SK-N-SH (cell line): Measurements from ENCODE around the gene MED12. TPM values are rescaled to one million over a fixed set of nuclear protein-coding genes. Genes with fewer than 3 reads are reported as not detected.

Experiments used
- CTCF ChIA-PET: fragments of 300-600, 350-600 bp; formaldehyde crosslinking; extraction: SDS; loops from one replicate; lab custom pipeline; 2021; lab: Yijun Ruan, JAX
- POLR2A ChIA-PET: fragments of 350-600 bp; sonication (Branson Sonifier 250); formaldehyde crosslinking; extraction: SDS; loops from one replicate; lab custom pipeline; 2020; ENCODE audit warnings: antibody characterized with exemption, inconsistent platforms; lab: Yijun Ruan, JAX
- DNase-seq: peaks from one replicate; pipeline ENCODE4 v3.0.0; 2012
- H2AFZ ChIP-seq: fragments of 200-600 bp; sonication (generic); 2 replicates; pipeline ENCODE4 v1.8.1; 2016; ENCODE audit warnings: antibody characterized with exemption, mild to moderate bottlenecking, low read depth
- H3F3A ChIP-seq: fragments of 200-600 bp; sonication (generic); replicated peaks from 2 replicates; pipeline ENCODE3; 2016; ENCODE audit warnings: antibody characterized with exemption, mild to moderate bottlenecking; ENCODE audit not compliant: insufficient read depth
- H3K27ac ChIP-seq, 2 experiments: fragments of 200-500 bp in 1 of 2; fragments of 200-600 bp in 1 of 2; sonication (Bioruptor generic) in 1 of 2; sonication (generic), shearing (Covaris generic) in 1 of 2; 2 replicates each; pipeline versions ENCODE4 v1.5.1 to v1.6.1; 2014 to 2016; ENCODE audit warnings: low read depth in 2 of 2, inconsistent platforms in 1 of 2, low read length in 1 of 2, mild to moderate bottlenecking in 1 of 2, mixed read lengths in 1 of 2
- H3K27me3 ChIP-seq: fragments of 200-600 bp; sonication (generic), shearing (Covaris generic); 2 replicates; pipeline ENCODE4 v1.6.1; 2016; ENCODE audit warnings: mixed run types; ENCODE audit not compliant: insufficient read depth
- H3K36me3 ChIP-seq, 2 experiments: fragments of 200-500 bp in 1 of 2; fragments of 200-600 bp in 1 of 2; sonication (Bioruptor generic) in 1 of 2; sonication (generic) in 1 of 2; replicated peaks in 1 of 2; 2 replicates each; pipeline versions ENCODE3 to v1.5.1; 2014 to 2016; ENCODE audit warnings: low read length in 1 of 2, mild to moderate bottlenecking in 1 of 2; ENCODE audit not compliant: insufficient read depth in 2 of 2, control insufficient read depth in 1 of 2
- H3K4me1 ChIP-seq, 2 experiments: fragments of 200-500 bp in 1 of 2; fragments of 200-600 bp in 1 of 2; sonication (Bioruptor generic) in 1 of 2; sonication (generic), shearing (Covaris generic) in 1 of 2; 2 replicates each; pipeline versions ENCODE4 v1.5.1 to v1.6.1; 2014 to 2016; ENCODE audit warnings: low read depth in 1 of 2, low read length in 1 of 2, mixed run types in 1 of 2; ENCODE audit not compliant: insufficient read depth in 2 of 2, control insufficient read depth in 1 of 2
- H3K4me2 ChIP-seq: fragments of 200-600 bp; sonication (generic), shearing (Covaris generic); 2 replicates; pipeline ENCODE4 v1.6.1; 2017; ENCODE audit warnings: mixed run types
- H3K4me3 ChIP-seq, 2 experiments: fragments of 200-500 bp in 1 of 2; fragments of 200-600 bp in 1 of 2; sonication (Bioruptor generic) in 1 of 2; sonication (generic), shearing (Covaris generic) in 1 of 2; 2 replicates each; pipeline versions ENCODE4 v1.5.1 to v1.8.1; 2014 to 2016; ENCODE audit warnings: low read depth in 2 of 2, inconsistent platforms in 1 of 2, low read length in 1 of 2, mild to moderate bottlenecking in 1 of 2, mixed read lengths in 1 of 2, moderate library complexity in 1 of 2
- H3K79me2 ChIP-seq: fragments of 200-600 bp; sonication (generic); 2 replicates; pipeline ENCODE4 v1.8.1; 2017; ENCODE audit warnings: mild to moderate bottlenecking; ENCODE audit not compliant: insufficient read depth
- H3K9ac ChIP-seq: fragments of 200-600 bp; sonication (generic); 2 replicates; pipeline ENCODE4 v1.6.1; 2017; ENCODE audit warnings: mixed run types
- H3K9me2 ChIP-seq: fragments of 200-600 bp; sonication (generic); 2 replicates; pipeline ENCODE4 v1.6.1; 2017; ENCODE audit warnings: mixed run types
- H3K9me3 ChIP-seq: fragments of 200-600 bp; sonication (generic); 2 replicates; pipeline ENCODE4 v1.6.1; 2017; ENCODE audit warnings: mixed run types, mild to moderate bottlenecking, moderate library complexity
- H4K20me1 ChIP-seq: fragments of 200-600 bp; sonication (generic); 2 replicates; pipeline ENCODE4 v1.6.1; 2017; ENCODE audit warnings: mild to moderate bottlenecking, mixed run types; ENCODE audit not compliant: insufficient read depth
- CHD2 ChIP-seq: fragments of 150-350 bp; IDR thresholded peaks from 2 replicates; pipeline ENCODE4 v1.6.1; 2018; ENCODE audit warnings: low read length; ENCODE audit not compliant: partially characterized antibody
- ELF1 ChIP-seq: IDR thresholded peaks from 2 replicates; pipeline ENCODE4 v1.4.0; 2012
- FOSL2 ChIP-seq: IDR thresholded peaks from 2 replicates; pipeline ENCODE4 v1.4.0; 2012; ENCODE audit warnings: low read depth, mild to moderate bottlenecking, moderate library complexity, borderline replicate concordance
- FOXM1 ChIP-seq: IDR thresholded peaks from 2 replicates; pipeline ENCODE4 v1.4.0; 2012; ENCODE audit warnings: low read depth, mild to moderate bottlenecking
- MEF2A ChIP-seq: IDR thresholded peaks from 2 replicates; pipeline ENCODE4 v1.4.0; 2012; ENCODE audit warnings: low read depth, borderline replicate concordance
- MXI1 ChIP-seq: IDR thresholded peaks from 2 replicates; pipeline ENCODE4 v1.6.1; 2012; ENCODE audit warnings: mild to moderate bottlenecking, low read depth, low read length, improper control_type of control experiment
- NFIC ChIP-seq: IDR thresholded peaks from 2 replicates; pipeline ENCODE4 v1.4.0; 2012; ENCODE audit warnings: borderline replicate concordance
- POLR2AphosphoS5 ChIP-seq: IDR thresholded peaks from 2 replicates; pipeline ENCODE4 v1.6.1; 2012; ENCODE audit warnings: low read depth, low read length
- RAD21 ChIP-seq: IDR thresholded peaks from 2 replicates; pipeline ENCODE4 v1.6.1; 2012; ENCODE audit warnings: mild to moderate bottlenecking, low read length
- RCOR1 ChIP-seq: fragments of 150-350 bp; IDR thresholded peaks from 2 replicates; pipeline ENCODE4 v1.6.1; 2017; ENCODE audit warnings: antibody characterized with exemption, low read length
- RXRA ChIP-seq: IDR thresholded peaks from 2 replicates; pipeline ENCODE4 v1.4.0; 2012; ENCODE audit warnings: low read depth, mild to moderate bottlenecking, borderline replicate concordance
- SIN3A ChIP-seq: IDR thresholded peaks from 2 replicates; pipeline ENCODE4 v1.6.1; 2012; ENCODE audit warnings: low read depth, mild to moderate bottlenecking, low read length, moderate library complexity, borderline replicate concordance
- SMC3 ChIP-seq: IDR thresholded peaks from 2 replicates; pipeline ENCODE4 v1.6.1; 2012; ENCODE audit warnings: low read depth, low read length, improper control_type of control experiment
- TCF12 ChIP-seq: IDR thresholded peaks from 2 replicates; pipeline ENCODE4 v1.4.0; 2012
- YY1 ChIP-seq: IDR thresholded peaks from 2 replicates; pipeline ENCODE4 v1.4.0; 2012; ENCODE audit warnings: low read depth, mild to moderate bottlenecking
- WGBS: methylation state at CpG from one replicate; pipeline ENCODE4 v1.1.6; 2017; ENCODE audit warnings: low lambda C conversion rate; 5-methylcytosine and 5-hydroxymethylcytosine counted together
- polyA plus RNA-seq, 3 experiments: library from polyadenylated mRNA; depleted of rRNA; stranded (reverse); fragments of >200 nt; gene quantifications; 2 replicates each; pipeline ENCODE4 v1.2.3, GENCODE V29; 2012
- TF ChIP-seq, protein P1 (sequence below): IDR thresholded peaks from 2 replicates; pipeline ENCODE4 v1.4.0; 2012; ENCODE audit warnings: low read depth, borderline replicate concordance
- TF ChIP-seq, protein P2 (sequence below): fragments of 150-350 bp; IDR thresholded peaks from 2 replicates; pipeline ENCODE4 v1.6.1; 2017; ENCODE audit warnings: antibody characterized with exemption, low read length, low read depth, borderline replicate concordance
- TF ChIP-seq, protein P3 (sequence below): IDR thresholded peaks from 2 replicates; pipeline ENCODE4 v1.4.0; 2012; ENCODE audit warnings: low read depth, borderline replicate concordance
- TF ChIP-seq, protein P4 (sequence below): IDR thresholded peaks from 2 replicates; pipeline ENCODE4; 2012
- TF ChIP-seq, protein P5 (sequence below): fragments of 200-600 bp; sonication (generic); IDR thresholded peaks from 2 replicates; pipeline ENCODE4 v1.6.1; 2017; ENCODE audit warnings: antibody characterized with exemption, mild to moderate bottlenecking, moderate library complexity

MED12 gene
- polyA plus RNA-seq, 1 of the 3 experiments (the other 2 are of a cell fraction): 18.5 TPM

DNA sequence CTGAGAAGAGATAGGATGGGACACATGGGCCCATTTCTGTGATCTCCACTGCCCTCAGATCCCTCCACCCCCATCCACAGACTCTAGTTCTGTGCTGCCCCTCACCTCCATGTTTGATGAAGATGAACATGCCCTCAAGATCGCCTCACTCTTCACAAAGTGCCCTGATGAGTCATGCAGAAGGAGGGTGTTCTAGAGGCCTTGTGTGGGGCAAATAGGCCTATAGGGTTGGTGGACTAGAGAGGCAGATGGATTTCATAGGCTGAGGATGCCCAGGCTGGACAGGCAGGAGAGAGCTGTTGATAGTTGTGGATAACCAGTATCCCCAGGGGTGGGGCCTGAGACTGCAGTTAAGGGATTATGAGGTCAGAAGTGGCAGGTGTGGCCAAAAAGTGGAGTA is 12.0 kb upstream of the MED12 start, which contains the start of gene CXorf65:
TSS of gene CXorf65 (minus strand) at position 314 of the 400 bp plus-strand sequence. CDS start at position 130, 184 bp downstream.
- no peaks in the 10 kb centered on the region for H4K20me1 ChIP-seq
- no peaks in the 10 kb centered on the region for H3K79me2 ChIP-seq
- WGBS: 33% methylated on average over 1 of the region's 1 CpG
- no peak within 1 kb of the TSS for H3K27ac ChIP-seq
- H3F3A ChIP-seq: no peaks in the 10 kb centered on the region
- H3K27me3 ChIP-seq: no peaks in the 10 kb centered on the region; the same call in 1 of the 2 replicates
- no peak for TF ChIP-seq FOSL2
- TF ChIP-seq MEF2A: no peak
- TF ChIP-seq YY1: no peak
- TF ChIP-seq, protein P1, sequence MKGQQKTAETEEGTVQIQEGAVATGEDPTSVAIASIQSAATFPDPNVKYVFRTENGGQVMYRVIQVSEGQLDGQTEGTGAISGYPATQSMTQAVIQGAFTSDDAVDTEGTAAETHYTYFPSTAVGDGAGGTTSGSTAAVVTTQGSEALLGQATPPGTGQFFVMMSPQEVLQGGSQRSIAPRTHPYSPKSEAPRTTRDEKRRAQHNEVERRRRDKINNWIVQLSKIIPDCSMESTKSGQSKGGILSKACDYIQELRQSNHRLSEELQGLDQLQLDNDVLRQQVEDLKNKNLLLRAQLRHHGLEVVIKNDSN: no peak
- TF ChIP-seq, protein P2, sequence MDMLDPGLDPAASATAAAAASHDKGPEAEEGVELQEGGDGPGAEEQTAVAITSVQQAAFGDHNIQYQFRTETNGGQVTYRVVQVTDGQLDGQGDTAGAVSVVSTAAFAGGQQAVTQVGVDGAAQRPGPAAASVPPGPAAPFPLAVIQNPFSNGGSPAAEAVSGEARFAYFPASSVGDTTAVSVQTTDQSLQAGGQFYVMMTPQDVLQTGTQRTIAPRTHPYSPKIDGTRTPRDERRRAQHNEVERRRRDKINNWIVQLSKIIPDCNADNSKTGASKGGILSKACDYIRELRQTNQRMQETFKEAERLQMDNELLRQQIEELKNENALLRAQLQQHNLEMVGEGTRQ: no peak
- TF ChIP-seq RCOR1: no peak
- TF ChIP-seq RAD21: no peak
- TF ChIP-seq POLR2AphosphoS5: no peak
- no peak for TF ChIP-seq SMC3
- TF ChIP-seq, protein P3, sequence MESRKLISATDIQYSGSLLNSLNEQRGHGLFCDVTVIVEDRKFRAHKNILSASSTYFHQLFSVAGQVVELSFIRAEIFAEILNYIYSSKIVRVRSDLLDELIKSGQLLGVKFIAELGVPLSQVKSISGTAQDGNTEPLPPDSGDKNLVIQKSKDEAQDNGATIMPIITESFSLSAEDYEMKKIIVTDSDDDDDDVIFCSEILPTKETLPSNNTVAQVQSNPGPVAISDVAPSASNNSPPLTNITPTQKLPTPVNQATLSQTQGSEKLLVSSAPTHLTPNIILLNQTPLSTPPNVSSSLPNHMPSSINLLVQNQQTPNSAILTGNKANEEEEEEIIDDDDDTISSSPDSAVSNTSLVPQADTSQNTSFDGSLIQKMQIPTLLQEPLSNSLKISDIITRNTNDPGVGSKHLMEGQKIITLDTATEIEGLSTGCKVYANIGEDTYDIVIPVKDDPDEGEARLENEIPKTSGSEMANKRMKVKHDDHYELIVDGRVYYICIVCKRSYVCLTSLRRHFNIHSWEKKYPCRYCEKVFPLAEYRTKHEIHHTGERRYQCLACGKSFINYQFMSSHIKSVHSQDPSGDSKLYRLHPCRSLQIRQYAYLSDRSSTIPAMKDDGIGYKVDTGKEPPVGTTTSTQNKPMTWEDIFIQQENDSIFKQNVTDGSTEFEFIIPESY: no peak
- TF ChIP-seq FOXM1: no peak
- TF ChIP-seq SIN3A: no peak
- TF ChIP-seq, protein P4, sequence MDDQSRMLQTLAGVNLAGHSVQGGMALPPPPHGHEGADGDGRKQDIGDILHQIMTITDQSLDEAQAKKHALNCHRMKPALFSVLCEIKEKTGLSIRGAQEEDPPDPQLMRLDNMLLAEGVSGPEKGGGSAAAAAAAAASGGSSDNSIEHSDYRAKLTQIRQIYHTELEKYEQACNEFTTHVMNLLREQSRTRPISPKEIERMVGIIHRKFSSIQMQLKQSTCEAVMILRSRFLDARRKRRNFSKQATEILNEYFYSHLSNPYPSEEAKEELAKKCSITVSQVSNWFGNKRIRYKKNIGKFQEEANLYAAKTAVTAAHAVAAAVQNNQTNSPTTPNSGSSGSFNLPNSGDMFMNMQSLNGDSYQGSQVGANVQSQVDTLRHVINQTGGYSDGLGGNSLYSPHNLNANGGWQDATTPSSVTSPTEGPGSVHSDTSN: no peak
- no peaks in the 10 kb centered on the region for H3K36me3 ChIP-seq
- ChIA-PET CTCF (interaction anchor here (0.8 kb wide), 1 partner anchor 23 kb away, joined by 3 read pairs; no protein-coding TSS in a partner anchor), POLR2A (no interaction called here)
- H3K4me2 ChIP-seq: no peak within 1 kb of the TSS
- no peak within 1 kb of the TSS for H3K9ac ChIP-seq
- no peaks in the 10 kb centered on the region for H3K9me2 ChIP-seq
- no peaks in the 10 kb centered on the region for H3K9me3 ChIP-seq
- H2AFZ ChIP-seq: no peak within 1 kb of the TSS
- no peak for DNase-seq
- H3K4me3 ChIP-seq: no peak within 1 kb of the TSS
- peaks cover 0 to 31% of the 10 kb centered on the region in 2 experiments; a peak in 1 of 4 replicates for H3K4me1 ChIP-seq

DNA sequence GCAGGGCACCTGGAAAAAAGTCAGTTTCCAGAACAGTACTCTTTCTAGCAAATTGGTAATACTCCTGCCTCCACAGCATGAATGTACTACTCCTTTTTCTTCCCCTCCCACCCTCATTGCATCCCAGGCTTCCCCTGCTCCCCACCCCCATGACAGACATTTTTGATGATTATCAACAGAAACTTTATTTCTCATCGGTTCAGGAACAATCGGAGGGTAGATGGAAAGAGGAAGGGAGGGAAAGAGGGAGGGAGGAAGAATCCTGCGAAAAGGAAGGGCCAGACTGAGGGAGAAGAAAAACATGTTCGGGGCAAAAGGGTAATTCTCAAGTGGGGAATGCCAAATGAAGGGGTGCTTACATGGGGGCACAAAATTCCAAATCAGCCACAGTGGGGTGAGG is 11.2 kb upstream of the MED12 start:
- 40% methylated on average over 4 of the region's 4 CpGs for WGBS
- Histone ChIP-seq H3K4me1 (peaks cover 0 to 24% of the 10 kb centered on the region in 2 experiments; a peak in 1 of 4 replicates), H3K79me2 (no peaks in the 10 kb centered on the region), H3F3A (no peaks in the 10 kb centered on the region), H4K20me1 (no peaks in the 10 kb centered on the region), H3K4me2 (no peak overlapping the region), H2AFZ (no peak overlapping the region)
- POLR2A ChIA-PET: no interaction called here
- TF ChIP-seq POLR2AphosphoS5 (no peak), CHD2 (no peak), RXRA (no peak), FOSL2 (no peak), ELF1 (no peak), TCF12 (no peak), NFIC (no peak), MXI1 (no peak)
- TF ChIP-seq, protein P2: no peak
- TF ChIP-seq, protein P5, sequence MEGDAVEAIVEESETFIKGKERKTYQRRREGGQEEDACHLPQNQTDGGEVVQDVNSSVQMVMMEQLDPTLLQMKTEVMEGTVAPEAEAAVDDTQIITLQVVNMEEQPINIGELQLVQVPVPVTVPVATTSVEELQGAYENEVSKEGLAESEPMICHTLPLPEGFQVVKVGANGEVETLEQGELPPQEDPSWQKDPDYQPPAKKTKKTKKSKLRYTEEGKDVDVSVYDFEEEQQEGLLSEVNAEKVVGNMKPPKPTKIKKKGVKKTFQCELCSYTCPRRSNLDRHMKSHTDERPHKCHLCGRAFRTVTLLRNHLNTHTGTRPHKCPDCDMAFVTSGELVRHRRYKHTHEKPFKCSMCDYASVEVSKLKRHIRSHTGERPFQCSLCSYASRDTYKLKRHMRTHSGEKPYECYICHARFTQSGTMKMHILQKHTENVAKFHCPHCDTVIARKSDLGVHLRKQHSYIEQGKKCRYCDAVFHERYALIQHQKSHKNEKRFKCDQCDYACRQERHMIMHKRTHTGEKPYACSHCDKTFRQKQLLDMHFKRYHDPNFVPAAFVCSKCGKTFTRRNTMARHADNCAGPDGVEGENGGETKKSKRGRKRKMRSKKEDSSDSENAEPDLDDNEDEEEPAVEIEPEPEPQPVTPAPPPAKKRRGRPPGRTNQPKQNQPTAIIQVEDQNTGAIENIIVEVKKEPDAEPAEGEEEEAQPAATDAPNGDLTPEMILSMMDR: no peak
- TF ChIP-seq, all 33 proteins: peak for 0
- no peak overlapping the region for H3K27ac ChIP-seq
- H3K27me3 ChIP-seq: no peaks in the 10 kb centered on the region; the same call in 1 of the 2 replicates
- H3K4me3 ChIP-seq: no peak overlapping the region
- H3K9ac ChIP-seq: no peak overlapping the region
- H3K36me3 ChIP-seq: no peaks in the 10 kb centered on the region
- DNase-seq: no peak
- CTCF ChIA-PET: no interaction called here
- no peaks in the 10 kb centered on the region for H3K9me2 ChIP-seq
- no peaks in the 10 kb centered on the region for H3K9me3 ChIP-seq
